HS-5 (cell line): ENCODE data around the gene BCAS1.

Experiments
- DNase-seq: peaks from one replicate; pipeline ENCODE4 v3.0.0-alpha.2; 2012; ENCODE audit warnings: low read depth

Gene BCAS1

DNA sequence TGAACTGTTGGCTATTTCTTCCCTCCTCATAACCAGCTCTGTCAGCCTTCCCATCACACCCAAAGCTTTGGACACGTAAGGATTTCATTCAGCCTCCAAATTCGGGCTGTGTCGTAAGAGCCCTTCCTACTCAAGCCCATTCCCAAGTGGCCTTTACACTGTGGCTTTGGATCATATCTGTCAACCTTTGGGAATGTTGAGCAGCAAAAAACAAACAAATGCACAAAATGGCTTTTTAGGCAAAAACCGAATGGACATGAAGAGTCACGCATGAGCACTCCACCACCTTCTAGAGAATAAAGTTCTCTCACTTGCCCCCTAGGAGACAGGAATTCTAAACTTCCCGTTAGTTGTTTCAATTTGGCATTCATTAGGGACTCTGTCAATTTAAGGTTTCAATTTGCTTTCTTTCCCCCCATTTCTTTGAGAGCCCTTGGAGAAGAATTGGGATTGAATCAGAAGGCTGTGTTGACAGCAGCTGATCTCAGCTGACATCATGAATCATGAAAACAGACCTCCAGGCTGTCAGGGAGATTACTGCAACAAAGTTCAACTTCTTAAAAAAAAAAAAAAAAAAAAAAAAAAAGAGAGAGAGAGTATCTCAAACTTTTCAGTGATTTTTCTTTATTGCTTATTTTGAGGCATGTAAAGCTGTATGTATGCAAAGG, 110.3 kb downstream of the BCAS1 start:
- DNase-seq, result no peak

GRCh38 chr20:53958260-53958659, 112.1 kb downstream of the BCAS1 start:
- no peak for DNase-seq

- no peak for DNase-seq
Measured at GRCh38 chr20:53957451-53958172, 112.8 kb downstream of the BCAS1 start.

DNA sequence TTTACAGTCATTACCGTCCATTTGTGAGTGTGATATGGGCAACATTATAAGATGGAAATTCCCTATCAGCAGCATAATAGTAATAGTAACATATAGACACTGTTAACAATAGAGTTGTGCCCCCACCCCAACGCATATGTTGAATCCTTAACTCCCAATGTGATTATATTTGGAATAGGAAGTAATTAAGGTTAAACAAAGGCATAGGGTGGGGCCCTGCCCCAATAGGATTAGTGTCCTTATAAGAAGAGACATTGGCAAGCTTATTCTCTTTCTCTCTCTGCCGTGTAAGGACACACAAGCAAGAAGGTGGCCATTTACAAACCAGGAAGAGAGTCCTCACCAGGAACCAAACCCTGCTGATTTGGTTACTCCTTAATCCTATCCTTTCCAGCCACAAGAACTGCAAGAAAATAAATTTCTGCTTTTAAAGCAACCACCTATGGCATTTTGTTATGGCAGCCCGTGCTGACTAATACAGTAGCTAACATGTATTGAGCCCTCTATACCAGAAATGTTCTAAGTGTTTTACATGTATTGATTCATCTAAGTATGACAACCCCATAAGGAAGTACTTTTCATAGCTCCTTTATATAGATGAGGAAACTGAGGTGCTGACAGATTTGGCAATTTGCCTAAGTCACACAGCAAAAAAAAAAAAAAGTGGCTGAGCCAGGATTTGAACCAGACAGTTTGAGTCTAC, 114.2 kb downstream of the BCAS1 start:
- DNase-seq, result no peak

GRCh38 chr20:53954723-53955658, 115.4 kb downstream of the BCAS1 start:
- DNase-seq, result no peak

GRCh38 chr20:53952528-53953096, 117.8 kb downstream of the BCAS1 start:
- no peak for DNase-seq

DNA sequence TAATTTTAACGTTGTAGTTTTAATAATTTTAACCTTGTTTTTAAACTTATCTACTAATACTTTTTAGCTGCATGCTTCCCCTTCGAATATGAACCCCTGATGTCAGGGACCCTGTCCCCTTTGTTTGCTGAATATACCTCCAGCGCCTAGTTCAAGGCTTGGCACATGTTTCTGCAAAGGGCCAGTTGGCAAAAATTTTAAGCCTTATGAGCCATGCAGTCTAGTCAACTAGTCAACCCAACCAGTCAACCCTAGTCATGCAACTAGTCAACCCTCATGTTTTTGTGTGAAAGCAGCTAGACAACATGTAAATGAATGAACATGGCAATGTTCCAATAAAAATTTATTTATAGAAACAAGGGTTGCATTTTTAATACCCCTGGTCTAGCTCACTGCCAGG, 119.8 kb downstream of the BCAS1 start:
- no peak for DNase-seq

GRCh38 chr20:53950031-53950430, 120.4 kb downstream of the BCAS1 start:
- no peak for DNase-seq

GRCh38 chr20:53949319-53949839, 121.0 kb downstream of the BCAS1 start:
- peak; percentile 100 for DNase-seq

- DNase-seq, result no peak
Measured at GRCh38 chr20:53948383-53949318, 121.7 kb downstream of the BCAS1 start.

DNA sequence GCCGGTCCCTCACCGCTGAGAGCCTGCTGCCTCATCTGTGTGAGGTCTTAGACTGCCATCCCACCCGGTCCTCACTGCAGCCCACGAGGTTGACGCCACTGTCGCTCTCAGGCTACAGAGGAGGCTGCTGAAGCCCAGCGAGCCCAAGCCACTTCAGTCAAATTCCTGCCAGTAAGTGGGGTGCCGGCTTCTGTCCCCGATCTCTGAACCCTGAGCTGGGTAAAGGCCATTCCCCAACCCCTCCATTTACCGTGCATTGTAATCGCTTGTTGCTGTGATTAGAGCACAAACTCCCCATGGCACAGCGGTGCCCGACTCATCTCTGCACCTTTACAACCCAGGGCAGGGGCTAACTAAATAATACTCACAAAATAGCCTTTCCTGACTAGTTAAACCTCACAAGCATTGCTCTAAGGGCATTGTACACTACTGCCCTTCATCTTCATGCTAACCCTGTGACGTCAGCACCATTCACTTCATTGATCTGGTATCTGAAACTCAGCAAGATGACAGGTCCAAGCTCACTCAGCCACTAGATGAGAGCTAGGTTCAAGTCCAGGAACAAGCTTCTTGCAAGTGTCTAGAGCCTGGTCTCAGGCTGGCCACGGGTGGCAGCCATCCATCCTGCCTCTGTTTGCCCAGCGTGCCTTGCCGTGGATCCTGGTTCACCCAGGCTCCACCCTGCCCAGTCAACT, 122.7 kb downstream of the BCAS1 start:
- DNase-seq, result no peak

- DNase-seq, result no peak
Measured at GRCh38 chr20:53946106-53946505, 124.3 kb downstream of the BCAS1 start.

GRCh38 chr20:53945478-53945877, 124.9 kb downstream of the BCAS1 start:
- DNase-seq, result no peak

GRCh38 chr20:53944796-53945195, 125.6 kb downstream of the BCAS1 start:
- DNase-seq, result no peak

- no peak for DNase-seq
Measured at GRCh38 chr20:53943522-53944291, 126.7 kb downstream of the BCAS1 start.

GRCh38 chr20:53942973-53943372, 127.4 kb downstream of the BCAS1 start:
- DNase-seq, result no peak

- DNase-seq, result no peak
Measured at GRCh38 chr20:53942472-53942816, 128.0 kb downstream of the BCAS1 start.

DNA sequence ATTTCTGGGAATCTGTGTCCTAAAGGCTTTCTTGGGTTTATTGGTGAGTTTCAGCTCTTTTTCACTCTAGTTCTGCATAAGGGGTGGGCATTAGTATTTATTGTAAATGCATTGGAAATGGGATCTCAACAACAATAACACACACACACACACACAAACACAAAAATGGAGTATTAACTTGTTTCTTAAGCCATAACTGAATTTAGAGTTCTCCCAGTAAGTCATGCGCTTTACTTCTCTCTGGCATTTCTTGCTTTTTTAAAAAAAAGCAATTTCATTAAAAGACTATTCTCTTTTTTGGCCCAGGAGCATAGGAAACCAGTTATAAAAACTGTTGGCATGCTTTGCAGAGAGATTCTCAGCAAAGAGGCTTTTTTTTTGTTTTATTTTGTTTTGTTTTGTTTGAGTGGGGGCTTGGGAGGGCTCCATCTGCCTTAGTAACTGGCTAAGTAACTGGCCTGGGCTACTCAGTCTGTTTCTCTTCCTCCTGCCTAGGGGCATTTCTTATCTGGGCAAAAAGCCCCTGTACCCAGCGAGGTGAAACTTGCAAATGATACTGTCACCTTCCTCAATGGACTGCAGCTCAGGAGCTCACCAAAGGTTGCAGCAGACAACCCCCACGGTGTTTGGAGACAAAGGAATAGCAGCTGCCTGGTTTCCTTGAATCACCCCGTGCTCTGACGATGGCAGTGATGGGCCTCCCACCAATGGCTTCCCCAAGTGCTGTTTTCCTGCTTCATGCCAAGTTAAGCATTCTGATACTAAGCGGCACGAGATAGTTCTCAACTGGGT, 128.5 kb downstream of the BCAS1 start:
- DNase-seq, result no peak
